Gastroesophageal sphincter (tissue), 3 donors: ENCODE results near the gene SUDS3.

Experiments used
- EP300 ChIP-seq: sonication (generic); formaldehyde crosslinking; IDR thresholded peaks from one replicate; pipeline ENCODE4 v1.6.1; 2017; ENCODE audit warnings: antibody characterized with exemption, mild to moderate bottlenecking
- POLR2A ChIP-seq, 2 donors: fragments of 450-650 bp; IDR thresholded peaks; one replicate each; pipeline ENCODE4 v1.6.1; 2017; ENCODE audit warnings: antibody characterized with exemption in 2 of 2, mild to moderate bottlenecking in 2 of 2, moderate library complexity in 1 of 2
- TF ChIP-seq, protein P1 (sequence below), 4 experiments: fragments of 200-600 bp in 2 of 4; fragments of 450-650 bp in 2 of 4; sonication (generic) in 1 of 4; IDR thresholded peaks; one replicate each; pipeline ENCODE4 v1.5.1; 2017 to 2019; ENCODE audit warnings: antibody characterized with exemption in 4 of 4, mild to moderate bottlenecking in 2 of 4, moderate library complexity in 2 of 4

DNA sequence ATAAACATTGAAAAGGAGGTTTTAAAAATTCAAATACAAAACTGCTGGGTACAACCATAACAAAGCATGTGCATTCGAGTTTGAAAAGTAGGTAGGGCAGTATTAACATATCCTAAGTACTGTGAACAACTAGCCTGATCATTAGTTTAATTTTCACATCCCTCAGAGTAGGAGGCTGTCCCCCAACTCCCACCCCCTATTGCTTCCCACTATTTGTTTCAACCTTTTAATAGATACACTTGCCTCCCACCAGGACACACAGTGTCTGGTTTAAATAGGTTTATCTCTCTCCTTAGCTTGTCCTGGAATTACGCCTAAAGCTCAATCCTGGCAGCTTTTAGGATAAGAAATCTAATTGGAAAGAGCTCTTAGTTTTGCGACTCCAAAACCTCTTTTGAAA is 5.8 kb upstream of the SUDS3 start:
- TF ChIP-seq, protein P1, sequence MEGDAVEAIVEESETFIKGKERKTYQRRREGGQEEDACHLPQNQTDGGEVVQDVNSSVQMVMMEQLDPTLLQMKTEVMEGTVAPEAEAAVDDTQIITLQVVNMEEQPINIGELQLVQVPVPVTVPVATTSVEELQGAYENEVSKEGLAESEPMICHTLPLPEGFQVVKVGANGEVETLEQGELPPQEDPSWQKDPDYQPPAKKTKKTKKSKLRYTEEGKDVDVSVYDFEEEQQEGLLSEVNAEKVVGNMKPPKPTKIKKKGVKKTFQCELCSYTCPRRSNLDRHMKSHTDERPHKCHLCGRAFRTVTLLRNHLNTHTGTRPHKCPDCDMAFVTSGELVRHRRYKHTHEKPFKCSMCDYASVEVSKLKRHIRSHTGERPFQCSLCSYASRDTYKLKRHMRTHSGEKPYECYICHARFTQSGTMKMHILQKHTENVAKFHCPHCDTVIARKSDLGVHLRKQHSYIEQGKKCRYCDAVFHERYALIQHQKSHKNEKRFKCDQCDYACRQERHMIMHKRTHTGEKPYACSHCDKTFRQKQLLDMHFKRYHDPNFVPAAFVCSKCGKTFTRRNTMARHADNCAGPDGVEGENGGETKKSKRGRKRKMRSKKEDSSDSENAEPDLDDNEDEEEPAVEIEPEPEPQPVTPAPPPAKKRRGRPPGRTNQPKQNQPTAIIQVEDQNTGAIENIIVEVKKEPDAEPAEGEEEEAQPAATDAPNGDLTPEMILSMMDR (IDR thresholded peaks at IDR 0.05), result no peak
- TF ChIP-seq POLR2A (IDR thresholded peaks at IDR 0.05) (no peak), EP300 (no peak)
